ENCODE results near the gene TMIGD3.
A peak's percentile ranks its signal among the peaks of the same experiment; 100 is the strongest.
"Not testable (repeated sequence)": the region's sequence is repeated elsewhere in the genome, so short reads cannot be mapped to it uniquely, and the experiment has no call there.

Gene TMIGD3

GRCh38 chr1:111503585-111504060 is at the start of gene TMIGD3, which contains the start of gene ADORA3:
Gene TMIGD3, minus strand, starts transcription at chr1:111503633. Its CDS starts 279 bp downstream, at chr1:111503354.
Gene ADORA3, minus strand, starts transcription at chr1:111503633. Its CDS starts 279 bp downstream, at chr1:111503354.
- no peak for DNase-seq (ENCODE audit: low read depth, low spot score)

DNA sequence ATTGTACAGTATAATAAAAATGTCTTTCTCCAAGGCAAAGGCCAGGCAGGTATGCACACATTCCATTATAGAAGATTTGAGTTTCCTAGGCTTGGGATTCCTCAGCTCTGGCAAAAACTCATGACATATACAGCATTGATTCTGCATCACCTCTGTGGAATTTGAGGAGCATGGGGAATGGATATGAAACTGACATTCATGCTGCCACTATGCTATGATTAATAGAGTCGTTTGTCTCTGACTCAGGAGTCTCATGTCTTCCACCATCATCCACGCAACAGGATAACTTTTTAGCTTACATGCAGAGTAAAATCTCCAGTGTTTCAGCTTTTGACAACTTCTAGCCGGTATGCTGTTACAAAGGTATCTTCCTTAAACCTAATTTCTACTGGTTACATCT is 49.8 kb upstream of the TMIGD3 start:
- DNase-seq (ENCODE audit: low read depth, low spot score) = no peak

DNA sequence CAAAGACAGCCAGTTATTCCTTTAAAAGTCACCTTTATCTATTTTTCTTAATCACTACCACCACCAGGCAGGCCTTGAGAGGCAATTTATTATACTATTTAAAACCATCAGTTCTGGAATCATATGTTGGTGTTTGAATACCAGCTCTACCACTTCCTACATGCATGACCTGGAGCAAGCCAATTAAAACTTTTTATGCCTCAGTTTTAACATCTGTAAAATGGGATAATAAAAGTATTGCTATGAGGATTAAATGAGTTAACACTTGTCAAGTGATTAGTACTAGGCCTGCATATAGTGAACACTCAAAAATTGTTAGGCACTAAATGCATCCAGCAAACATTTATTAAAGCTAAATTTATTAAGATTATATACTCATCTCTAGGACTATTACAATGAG is 49.2 kb upstream of the TMIGD3 start:
- DNase-seq (ENCODE audit: low read depth, low spot score) = no peak

DNA sequence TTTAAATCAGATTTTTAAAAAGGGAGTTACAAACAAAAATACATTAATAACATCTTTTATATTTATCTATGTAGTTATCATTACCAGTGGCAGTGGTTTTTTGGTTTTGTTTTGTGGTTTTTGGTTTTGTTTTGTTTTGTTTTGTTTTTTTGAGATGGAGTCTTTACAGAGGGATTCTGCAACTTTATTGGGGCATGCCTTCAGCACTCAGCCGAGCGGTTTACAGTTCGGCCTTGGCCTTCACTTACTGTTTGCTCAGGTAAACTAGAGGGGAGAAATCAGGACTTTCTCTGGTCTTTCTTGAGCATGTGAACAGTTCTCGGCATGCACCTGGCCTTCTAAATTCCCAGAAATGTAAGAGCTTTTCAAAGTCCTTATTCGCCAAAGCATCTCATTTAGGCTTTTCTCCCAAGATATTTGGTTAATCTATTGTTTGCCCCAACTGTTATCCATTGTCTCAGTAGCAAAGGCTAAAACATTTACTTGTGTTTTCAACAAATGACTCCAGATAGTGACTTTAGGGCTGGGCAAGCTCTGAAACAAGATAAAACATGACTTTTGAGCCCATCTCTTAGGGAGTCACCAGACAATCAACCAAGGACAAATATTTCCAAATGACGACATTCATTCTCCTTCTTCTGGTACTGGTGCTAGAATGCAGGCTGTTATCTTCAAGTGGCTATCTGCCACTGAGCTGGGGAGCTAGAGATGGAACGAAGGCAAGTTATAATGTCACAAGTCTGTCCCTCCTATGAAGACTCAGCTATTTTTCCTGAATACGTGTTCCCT is 48.4 kb upstream of the TMIGD3 start:
- DNase-seq (ENCODE audit: low read depth, low spot score) = no peak

DNA sequence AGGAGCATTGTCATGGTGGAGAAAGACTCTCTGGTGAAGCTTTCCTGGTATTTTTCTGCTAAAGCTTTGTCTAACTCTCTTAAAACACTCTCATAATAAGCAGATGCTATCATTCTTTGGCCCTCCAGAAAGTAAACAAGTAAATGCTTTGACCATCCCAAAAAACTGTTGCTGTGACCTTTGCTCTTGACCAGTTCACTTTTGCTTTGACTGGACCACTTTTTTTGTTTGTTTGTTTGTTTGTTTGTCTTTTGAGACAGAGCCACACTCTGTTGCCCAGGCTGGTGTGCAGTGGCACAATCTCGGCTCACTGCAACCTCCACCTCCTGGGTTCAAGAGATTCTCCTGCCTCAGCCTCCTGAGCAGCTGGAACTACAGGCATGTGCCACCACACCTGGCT is 44.4 kb upstream of the TMIGD3 start:
- not testable (repeated sequence) for DNase-seq (ENCODE audit: low read depth, low spot score)

GRCh38 chr1:111542187-111542586 is 38.8 kb upstream of the TMIGD3 start:
- peak; percentile 37 for DNase-seq (ENCODE audit: low read depth, low spot score)

GRCh38 chr1:111541721-111542120 is 38.3 kb upstream of the TMIGD3 start:
- peak; percentile 43 for DNase-seq (ENCODE audit: low read depth, low spot score)

DNA sequence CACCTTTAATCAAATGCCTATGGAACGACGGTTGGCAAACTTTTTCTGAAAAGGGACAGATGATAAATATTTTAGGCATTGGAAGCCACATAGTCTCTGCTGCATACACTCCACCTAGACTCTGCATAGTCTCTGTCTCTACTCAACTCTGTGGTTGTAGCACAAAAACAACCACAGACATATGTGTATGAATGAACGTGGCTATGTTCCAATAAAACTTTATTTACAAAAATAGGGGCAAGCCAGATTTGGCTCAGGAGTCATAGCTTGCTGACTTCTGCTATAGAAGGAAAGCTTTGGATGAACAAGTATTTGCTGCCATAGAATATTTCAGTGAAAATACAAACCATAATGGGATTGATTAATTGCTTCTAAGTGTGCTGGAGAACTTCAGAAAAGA is 37.5 kb upstream of the TMIGD3 start:
- no peak for DNase-seq (ENCODE audit: low read depth, low spot score)

DNA sequence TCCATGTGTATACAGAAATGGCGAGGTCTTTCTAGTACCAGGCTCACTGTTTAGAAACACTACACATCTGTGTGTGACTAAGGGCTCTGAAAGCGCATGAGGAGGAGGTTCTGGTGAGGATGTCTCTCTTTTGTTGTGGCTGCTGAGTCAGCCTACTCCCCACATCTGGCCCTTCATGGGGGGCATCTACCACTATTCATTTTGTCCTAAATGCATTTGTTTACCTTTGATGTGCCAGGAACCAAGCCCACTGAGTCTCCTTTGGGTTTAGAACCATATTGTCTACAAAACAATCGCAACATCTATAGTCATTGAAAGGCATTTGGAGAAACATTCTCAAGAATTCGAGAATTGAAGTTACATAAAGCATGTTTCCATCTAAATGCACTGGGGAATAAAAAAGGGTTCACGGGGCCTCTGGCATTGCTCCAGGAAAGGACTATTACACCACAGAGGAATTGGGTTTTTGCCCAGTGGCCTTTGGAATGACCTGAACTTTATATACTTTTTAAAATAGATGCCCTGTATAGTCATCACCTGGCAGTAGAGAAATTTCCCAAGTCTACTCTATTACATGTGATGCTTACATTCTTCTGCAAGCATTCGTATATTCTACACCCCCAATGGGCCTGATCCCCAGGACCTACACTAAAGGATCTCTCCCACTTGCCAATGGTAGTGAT is 35.1 kb upstream of the TMIGD3 start:
- no peak for DNase-seq (ENCODE audit: low read depth, low spot score)

DNA sequence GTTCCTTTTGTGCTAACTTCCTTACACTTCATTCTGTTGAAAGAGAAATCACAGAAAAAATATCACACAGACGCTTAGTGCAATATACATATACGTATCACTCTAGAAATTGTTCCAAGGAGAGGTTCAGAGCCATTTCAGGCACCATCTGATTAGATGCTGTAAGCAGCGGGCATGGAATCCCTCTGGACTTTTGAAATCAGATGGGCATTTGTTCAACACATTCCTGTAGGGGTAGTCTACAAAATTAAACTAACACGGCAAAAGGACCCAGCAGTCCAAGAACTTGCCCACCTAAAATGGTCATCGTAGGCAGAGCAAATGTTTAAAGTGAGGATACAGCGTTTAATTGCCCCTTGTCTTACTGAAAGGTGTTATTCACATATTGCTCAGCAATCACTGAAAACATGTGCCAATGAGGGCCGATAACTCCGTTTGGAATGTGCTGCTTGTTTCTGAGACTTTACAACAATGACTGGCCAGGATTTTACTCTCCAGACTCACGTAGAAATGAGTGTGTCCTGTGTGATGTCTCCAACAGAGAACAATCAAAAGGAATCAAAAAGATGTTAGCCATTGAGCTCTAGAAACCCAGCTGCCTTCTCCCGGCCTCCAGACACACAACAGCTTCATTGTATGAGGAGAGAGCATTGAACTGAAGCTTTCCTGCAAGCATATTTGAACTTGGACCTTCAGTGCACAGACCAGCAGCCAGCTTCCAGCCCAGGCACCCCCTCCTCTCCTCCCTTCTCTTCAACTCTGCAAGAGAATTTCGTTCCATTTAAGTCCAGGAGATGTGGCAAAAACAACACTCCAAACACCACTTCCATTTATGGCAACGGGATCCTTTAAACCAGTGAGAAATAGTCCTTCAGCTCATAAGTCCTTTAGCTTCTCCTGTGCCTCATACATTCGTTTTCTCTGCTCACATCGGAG is 32.1 kb upstream of the TMIGD3 start:
- DNase-seq (ENCODE audit: low read depth, low spot score) = no peak

GRCh38 chr1:111520053-111520452 is 16.6 kb upstream of the TMIGD3 start:
- DNase-seq (ENCODE audit: low read depth, low spot score) = no peak

DNA sequence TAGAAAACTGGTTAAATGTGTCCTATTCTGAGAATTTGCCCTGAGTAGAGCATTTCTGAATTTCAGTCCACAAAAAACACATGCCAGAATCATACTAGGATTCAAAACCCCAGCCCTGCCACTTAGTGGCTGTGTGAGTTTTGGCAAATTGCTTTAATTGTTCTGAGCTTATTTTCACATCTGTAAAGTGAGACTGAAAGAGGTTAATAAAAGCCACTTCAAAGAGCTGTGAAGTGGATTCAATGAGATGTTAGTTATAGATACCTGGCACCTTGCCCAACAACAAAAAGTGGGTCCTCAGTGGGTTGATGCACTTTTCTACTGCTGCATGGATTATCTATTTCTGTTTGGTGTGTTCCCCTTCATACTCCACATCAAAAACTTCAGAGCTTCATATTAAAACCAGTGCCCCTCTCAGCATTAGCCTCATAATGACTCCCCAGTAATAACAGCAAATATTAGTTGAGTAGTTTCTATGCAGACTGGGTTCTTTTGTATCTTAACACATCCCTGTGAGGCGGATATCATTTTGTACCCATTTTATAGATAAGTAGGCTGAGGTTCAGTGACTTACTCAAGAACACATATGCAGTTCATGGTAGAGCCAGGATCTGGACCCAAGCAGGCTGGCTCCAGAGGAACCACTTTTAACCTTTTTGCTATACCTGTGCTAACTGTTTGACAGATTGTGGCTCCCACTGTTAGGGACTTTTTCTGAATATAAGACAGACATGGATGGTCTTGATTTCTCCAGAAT is 14.2 kb upstream of the TMIGD3 start:
- no peak for DNase-seq (ENCODE audit: low read depth, low spot score)

DNA sequence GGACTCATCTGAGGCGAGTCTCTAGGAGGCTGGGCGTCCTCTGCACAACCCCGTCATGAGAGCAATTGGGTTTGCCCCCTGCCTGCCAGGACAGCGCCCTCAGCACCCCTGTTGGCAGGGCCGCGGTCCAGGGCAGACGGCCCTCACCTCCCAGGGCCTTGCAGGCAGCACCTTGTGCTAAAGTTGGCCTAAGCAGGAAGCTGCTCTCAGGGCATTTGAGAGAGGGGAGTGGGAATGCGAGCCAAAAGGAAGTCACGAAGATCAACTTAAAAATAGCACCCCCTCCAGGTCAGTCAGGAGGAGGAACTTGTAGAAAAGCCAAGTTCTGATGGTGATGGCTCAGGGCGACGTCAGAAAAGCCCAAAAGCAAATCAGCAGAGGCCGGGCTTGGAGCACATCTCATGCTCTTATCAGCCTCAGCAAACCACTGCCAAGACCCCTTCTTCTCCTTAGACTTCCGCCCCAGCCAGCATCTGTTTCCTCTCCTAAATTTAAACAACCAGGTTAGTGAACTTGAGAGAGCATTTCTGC is 12.6 kb upstream of the TMIGD3 start:
- DNase-seq (ENCODE audit: low read depth, low spot score) = peak; percentile 74

GRCh38 chr1:111515291-111516004 is 12.0 kb upstream of the TMIGD3 start:
- no peak for DNase-seq (ENCODE audit: low read depth, low spot score)

GRCh38 chr1:111513410-111514020 is 10.1 kb upstream of the TMIGD3 start:
- no peak for DNase-seq (ENCODE audit: low read depth, low spot score)

GRCh38 chr1:111512931-111513330 is 9.5 kb upstream of the TMIGD3 start:
- DNase-seq (ENCODE audit: low read depth, low spot score) = no peak

DNA sequence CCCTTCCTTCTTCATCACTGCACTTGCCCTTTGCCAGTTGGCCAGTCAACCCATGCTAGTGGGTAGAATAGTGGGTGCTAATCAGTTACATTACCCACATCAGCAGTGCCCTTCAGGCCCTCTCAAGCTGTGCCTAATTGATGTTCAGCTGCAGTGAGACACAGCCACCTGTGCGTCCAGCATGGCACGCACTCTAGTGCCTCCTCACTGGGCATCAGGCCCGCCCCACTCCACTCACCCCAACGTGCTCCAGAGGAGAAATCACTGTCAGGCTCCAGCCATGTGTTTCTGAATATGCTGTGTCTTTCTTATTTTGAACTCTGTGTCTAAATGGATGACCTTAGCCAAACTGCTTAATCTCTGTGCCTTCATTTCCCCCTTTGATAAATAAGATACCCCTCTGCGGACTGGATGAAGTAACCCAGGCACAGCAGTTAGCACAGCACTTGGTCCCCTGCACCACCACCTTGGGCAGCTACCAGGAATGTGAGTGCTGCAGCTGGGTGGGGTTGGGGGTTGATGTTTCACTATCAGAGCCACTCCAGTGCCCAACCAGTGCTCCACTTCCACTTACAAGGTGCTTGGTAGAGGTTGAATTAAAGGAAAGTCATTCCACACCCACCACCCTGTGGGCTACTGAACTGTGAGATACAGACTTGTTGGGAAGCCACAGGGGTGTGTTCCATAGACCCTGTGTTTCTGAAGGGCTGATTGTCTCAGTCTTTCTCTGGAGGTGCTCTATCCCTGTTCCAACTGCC is 8.9 kb upstream of the TMIGD3 start:
- DNase-seq (ENCODE audit: low read depth, low spot score) = no peak

- no peak for DNase-seq (ENCODE audit: low read depth, low spot score)
These were observed 7.9 kb upstream of the TMIGD3 start for GRCh38 chr1:111511370-111511769.

GRCh38 chr1:111509997-111510375 is 6.6 kb upstream of the TMIGD3 start:
- DNase-seq (ENCODE audit: low read depth, low spot score) = no peak

All from ELF-1 (cell line).